Upper lobe of left lung (tissue), 6 donors: ENCODE data around the gene LMCD1. TPM values are rescaled to one million over a fixed set of nuclear protein-coding genes. Genes with fewer than 3 reads are reported as not detected.

Source experiments
- ATAC-seq, 2 donors: fragments of 200-7000 bp; cut with Tn5 transposase; one replicate each; pipeline ENCODE4 v1.9.1; 2022; ENCODE audit warnings: mild to moderate bottlenecking in 2 of 2, moderate library complexity in 2 of 2; ENCODE audit not compliant: low FRiP score in 2 of 2
- DNase-seq, 2 donors: peaks; one replicate each; pipeline ENCODE4 v3.0.0-alpha.2; 2019 to 2020
- H3K27ac ChIP-seq, 4 donors: fragments of 200-600 bp; sonication (generic); one replicate each; pipeline ENCODE4 v1.5.1; 2016 to 2019
- H3K27me3 ChIP-seq, 4 donors: fragments of 200-600 bp; sonication (generic); one replicate each; pipeline ENCODE4 v1.5.1; 2017 to 2019
- H3K36me3 ChIP-seq, 4 donors: fragments of 200-600 bp; sonication (generic); one replicate each; pipeline ENCODE4 v1.5.1; 2016 to 2019
- H3K4me1 ChIP-seq, 4 donors: fragments of 200-600 bp; sonication (generic); one replicate each; pipeline ENCODE4 v1.5.1; 2018 to 2019
- H3K4me3 ChIP-seq, 4 donors: fragments of 200-600 bp; sonication (generic); one replicate each; pipeline ENCODE4 v1.5.1; 2017 to 2019; ENCODE audit warnings: mild to moderate bottlenecking in 2 of 4, moderate library complexity in 1 of 4
- H3K9me3 ChIP-seq, 4 donors: fragments of 200-600 bp; sonication (generic); one replicate each; pipeline ENCODE4 v1.5.1; 2018 to 2019
- EP300 ChIP-seq, 4 donors: sonication (generic); formaldehyde crosslinking; IDR thresholded peaks; one replicate each; pipeline ENCODE4 v1.5.1; 2017; ENCODE audit warnings: antibody characterized with exemption in 4 of 4, control low read depth in 2 of 4
- POLR2A ChIP-seq, 4 donors: fragments of 450-650 bp; IDR thresholded peaks; one replicate each; pipeline ENCODE4 v1.5.1; 2016 to 2017; ENCODE audit warnings: antibody characterized with exemption in 4 of 4, mild to moderate bottlenecking in 2 of 4
- POLR2AphosphoS5 ChIP-seq, 2 donors: sonication (generic); formaldehyde crosslinking; IDR thresholded peaks; one replicate each; pipeline ENCODE4 v1.5.1; 2017; ENCODE audit warnings: antibody characterized with exemption in 2 of 2
- WGBS, 2 donors: methylation state at CpG; one replicate each; pipeline ENCODE4 v1.1.5; 2017 to 2018; 5-methylcytosine and 5-hydroxymethylcytosine counted together
- total RNA-seq, 6 donors: library from RNA; depleted of rRNA in 4 of 6; stranded (reverse); fragments of >200 nt in 4 of 6; gene quantifications; one replicate each; pipeline versions ENCODE4 v1.1.0 to v1.2.1, GENCODE V29; 2016 to 2021
- TF ChIP-seq, protein P1 (sequence below), 6 experiments: fragments of 450-650 bp in 4 of 6; fragments of 200-600 bp in 2 of 6; sonication (generic) in 2 of 6; IDR thresholded peaks; one replicate each; pipeline ENCODE4 v1.5.1; 2016 to 2019; ENCODE audit warnings: antibody characterized with exemption in 6 of 6
- donor health status: DM: no; HTN: no; CAD: no; lungs with moderate emphysema.
- donor health status: DM: no; HTN: yes; CAD: no; lungs with severe emphysema.

LMCD1 gene
- total RNA-seq, 6 donors from 2014 or later, result 47.4 to 269 (median 118) TPM

DNA sequence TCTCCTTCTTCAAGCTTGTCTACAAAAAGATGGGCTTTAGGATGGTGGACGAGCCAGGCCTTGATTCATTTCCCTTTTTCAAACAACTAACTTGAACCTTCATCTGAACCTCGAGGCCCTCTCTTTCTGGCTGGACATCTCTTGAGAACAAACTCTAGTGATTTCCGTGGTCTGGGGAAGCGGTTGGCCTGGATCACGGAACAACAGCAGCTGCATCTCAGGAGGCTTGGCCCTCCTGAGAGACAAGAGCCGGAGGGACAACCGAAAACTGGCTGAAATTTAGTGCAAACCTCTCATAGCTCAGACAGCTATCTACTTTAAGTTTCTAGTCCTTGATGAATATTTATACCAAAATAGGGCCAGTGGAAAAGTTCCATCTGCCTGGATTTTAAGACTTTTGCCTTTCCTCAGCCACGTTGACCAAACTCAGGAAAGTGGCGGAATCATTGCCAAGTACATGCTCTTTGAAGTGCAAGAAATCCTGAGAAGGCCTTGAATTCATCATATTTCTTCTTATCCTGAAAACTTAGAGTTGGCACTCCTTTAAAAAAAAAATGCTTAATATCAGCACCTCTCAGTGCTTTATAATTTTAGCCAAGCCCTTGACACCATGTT lies 14.5 kb downstream of the LMCD1 start:
- TF ChIP-seq POLR2AphosphoS5 (IDR thresholded peaks at IDR 0.05) (no peak), EP300 (IDR thresholded peaks at IDR 0.05) (no peak), POLR2A (IDR thresholded peaks at IDR 0.05) (no peak)
- WGBS, 2 donors, result 53 to 59% methylated on average over 9 of the region's 9 CpGs
- no peak for ATAC-seq
- no peak for DNase-seq
- Histone ChIP-seq H3K9me3 (no peaks in the 10 kb centered on the region), H3K4me1 (peaks cover 32 to 47% (median 39%) of the 10 kb centered on the region in 4 donors), H3K27ac (peak overlapping the region; percentile 16 to 73 (median 38)), H3K27me3 (no peaks in the 10 kb centered on the region), H3K36me3 (peaks cover 0 to 29% (median 0%) of the 10 kb centered on the region in 4 donors), H3K4me3 (no peak overlapping the region)

DNA sequence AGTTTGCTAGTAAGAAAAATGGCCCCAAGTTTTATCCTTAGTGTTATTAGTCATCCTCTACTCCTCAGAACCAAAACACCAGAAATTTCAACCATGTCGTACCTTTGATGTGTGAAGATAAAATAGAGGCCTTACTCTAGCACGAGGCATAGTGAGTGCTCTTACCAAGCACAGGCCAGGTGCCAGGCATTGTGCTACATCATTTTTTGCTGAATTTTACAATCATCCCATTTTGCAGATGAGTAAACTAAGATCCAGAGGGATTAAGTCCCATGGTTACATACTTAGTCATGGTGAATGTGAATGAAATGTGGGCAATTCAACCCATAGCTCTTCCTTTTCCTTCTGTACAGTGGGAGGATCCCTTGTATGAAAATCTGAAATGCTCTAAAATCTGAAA lies 15.2 kb downstream of the LMCD1 start:
- peak overlapping the region in 1 of 4 donors; percentile 73 for H3K27ac ChIP-seq
- DNase-seq (no peak), ATAC-seq (no peak)
- no peaks in the 10 kb centered on the region for H3K27me3 ChIP-seq
- peaks cover 0 to 28% (median 0%) of the 10 kb centered on the region in 4 donors for H3K36me3 ChIP-seq
- H3K9me3 ChIP-seq, result no peaks in the 10 kb centered on the region
- H3K4me1 ChIP-seq, result peaks cover 32 to 50% (median 41%) of the 10 kb centered on the region in 4 donors
- TF ChIP-seq POLR2AphosphoS5 (IDR thresholded peaks at IDR 0.05) (no peak), POLR2A (IDR thresholded peaks at IDR 0.05) (no peak)
- H3K4me3 ChIP-seq, result no peak overlapping the region
- 74 to 83% methylated on average over 2 of the region's 2 CpGs for WGBS, 2 donors

DNA sequence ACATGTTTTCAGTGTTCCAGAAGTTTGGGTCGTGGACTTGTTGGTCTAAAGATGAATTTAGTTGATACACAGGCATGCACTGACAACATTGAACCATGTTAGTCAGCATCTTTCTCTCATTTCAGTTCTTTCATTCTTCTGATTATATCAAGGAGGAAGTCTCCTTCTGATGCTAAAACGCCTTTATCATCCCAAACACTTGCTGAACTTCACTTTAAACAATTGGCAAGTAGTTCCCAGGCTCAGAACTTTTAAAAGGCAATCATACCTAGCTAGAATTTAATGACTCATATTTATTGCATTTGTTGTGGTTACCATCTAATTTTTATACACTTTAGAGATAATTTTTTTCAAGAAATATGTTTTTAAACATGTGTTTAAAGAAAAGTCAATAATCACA lies 15.9 kb downstream of the LMCD1 start:
- no peaks in the 10 kb centered on the region for H3K9me3 ChIP-seq
- H3K27ac ChIP-seq, result peak overlapping the region in 2 of 4 donors; percentile 42 to 73
- H3K36me3 ChIP-seq, result peaks cover 0 to 21% (median 0%) of the 10 kb centered on the region in 4 donors
- peaks cover 28 to 48% (median 43%) of the 10 kb centered on the region in 4 donors for H3K4me1 ChIP-seq
- ATAC-seq (no peak), DNase-seq (no peak)
- no peaks in the 10 kb centered on the region for H3K27me3 ChIP-seq
- TF ChIP-seq, protein P1, sequence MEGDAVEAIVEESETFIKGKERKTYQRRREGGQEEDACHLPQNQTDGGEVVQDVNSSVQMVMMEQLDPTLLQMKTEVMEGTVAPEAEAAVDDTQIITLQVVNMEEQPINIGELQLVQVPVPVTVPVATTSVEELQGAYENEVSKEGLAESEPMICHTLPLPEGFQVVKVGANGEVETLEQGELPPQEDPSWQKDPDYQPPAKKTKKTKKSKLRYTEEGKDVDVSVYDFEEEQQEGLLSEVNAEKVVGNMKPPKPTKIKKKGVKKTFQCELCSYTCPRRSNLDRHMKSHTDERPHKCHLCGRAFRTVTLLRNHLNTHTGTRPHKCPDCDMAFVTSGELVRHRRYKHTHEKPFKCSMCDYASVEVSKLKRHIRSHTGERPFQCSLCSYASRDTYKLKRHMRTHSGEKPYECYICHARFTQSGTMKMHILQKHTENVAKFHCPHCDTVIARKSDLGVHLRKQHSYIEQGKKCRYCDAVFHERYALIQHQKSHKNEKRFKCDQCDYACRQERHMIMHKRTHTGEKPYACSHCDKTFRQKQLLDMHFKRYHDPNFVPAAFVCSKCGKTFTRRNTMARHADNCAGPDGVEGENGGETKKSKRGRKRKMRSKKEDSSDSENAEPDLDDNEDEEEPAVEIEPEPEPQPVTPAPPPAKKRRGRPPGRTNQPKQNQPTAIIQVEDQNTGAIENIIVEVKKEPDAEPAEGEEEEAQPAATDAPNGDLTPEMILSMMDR (IDR thresholded peaks at IDR 0.05), result no peak
- TF ChIP-seq POLR2A (IDR thresholded peaks at IDR 0.05) (no peak), POLR2AphosphoS5 (IDR thresholded peaks at IDR 0.05) (no peak), EP300 (IDR thresholded peaks at IDR 0.05) (no peak)
- H3K4me3 ChIP-seq, result no peak overlapping the region
- WGBS, 2 donors, result 43 to 52% methylated on average over 2 of the region's 2 CpGs

DNA sequence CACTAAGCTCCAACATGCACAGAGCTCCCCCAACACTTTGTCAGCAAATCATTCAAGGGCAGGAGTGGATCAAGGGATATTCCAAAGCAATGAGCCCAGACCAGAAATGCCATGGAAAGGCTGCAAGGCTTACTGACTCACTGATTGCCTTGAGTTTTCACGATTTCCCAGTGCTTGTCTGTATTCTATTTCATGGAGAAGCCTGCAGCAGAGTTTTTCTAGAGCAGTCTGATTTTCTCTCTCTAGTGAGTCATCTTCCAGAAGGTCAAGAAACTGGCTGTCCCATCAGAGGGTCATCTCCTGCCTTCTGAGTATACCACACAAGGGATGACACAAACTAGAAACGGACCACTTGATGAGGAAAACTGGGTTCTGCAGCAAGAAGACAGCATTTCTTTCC lies 16.5 kb downstream of the LMCD1 start:
- peak overlapping the region; percentile 22 to 73 (median 38) for H3K27ac ChIP-seq
- TF ChIP-seq, protein P1 (IDR thresholded peaks at IDR 0.05), result no peak
- TF ChIP-seq EP300 (IDR thresholded peaks at IDR 0.05), result no peak
- no peak for TF ChIP-seq POLR2AphosphoS5 (IDR thresholded peaks at IDR 0.05)
- TF ChIP-seq POLR2A (IDR thresholded peaks at IDR 0.05), result no peak
- DNase-seq (no peak), ATAC-seq (no peak)
- no peaks in the 10 kb centered on the region for H3K9me3 ChIP-seq
- peaks cover 0 to 14% (median 0%) of the 10 kb centered on the region in 4 donors for H3K36me3 ChIP-seq
- H3K27me3 ChIP-seq, result no peaks in the 10 kb centered on the region
- H3K4me3 ChIP-seq, result no peak overlapping the region
- 85 to 92% methylated on average over 2 of the region's 2 CpGs for WGBS, 2 donors
- H3K4me1 ChIP-seq, result peaks cover 24 to 49% (median 44%) of the 10 kb centered on the region in 4 donors

DNA sequence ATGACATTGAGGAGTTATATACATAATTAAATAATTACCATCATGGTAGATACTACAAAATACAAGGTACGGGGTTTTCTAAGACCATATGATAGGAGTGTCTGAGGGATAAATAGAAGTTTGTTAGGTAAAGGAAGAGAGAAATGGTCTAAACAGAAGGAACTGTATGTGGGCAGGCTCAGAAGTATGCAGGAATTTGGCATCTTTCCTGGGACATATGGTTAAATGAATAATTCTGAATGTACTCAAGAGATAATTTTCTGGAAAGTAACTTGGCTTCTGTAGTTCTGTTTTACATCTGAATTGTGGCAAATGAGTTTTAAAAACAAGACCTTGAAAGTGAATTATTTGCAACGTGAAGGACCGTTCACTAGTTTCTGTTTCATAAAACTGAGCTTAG lies 17.5 kb downstream of the LMCD1 start:
- no peak for ATAC-seq
- Histone ChIP-seq H3K9me3 (no peaks in the 10 kb centered on the region), H3K27me3 (no peaks in the 10 kb centered on the region), H3K27ac (peak overlapping the region in 3 of 4 donors; percentile 2 to 73 (median 42)), H3K36me3 (peaks cover 0 to 4% (median 0%) of the 10 kb centered on the region in 4 donors), H3K4me1 (peaks cover 34 to 57% (median 48%) of the 10 kb centered on the region in 4 donors), H3K4me3 (no peak overlapping the region)
- no peak for TF ChIP-seq POLR2AphosphoS5 (IDR thresholded peaks at IDR 0.05)
- no peak for TF ChIP-seq EP300 (IDR thresholded peaks at IDR 0.05)
- WGBS, 2 donors, result 53 to 66% methylated on average over 3 of the region's 3 CpGs
- DNase-seq, result no peak

DNA sequence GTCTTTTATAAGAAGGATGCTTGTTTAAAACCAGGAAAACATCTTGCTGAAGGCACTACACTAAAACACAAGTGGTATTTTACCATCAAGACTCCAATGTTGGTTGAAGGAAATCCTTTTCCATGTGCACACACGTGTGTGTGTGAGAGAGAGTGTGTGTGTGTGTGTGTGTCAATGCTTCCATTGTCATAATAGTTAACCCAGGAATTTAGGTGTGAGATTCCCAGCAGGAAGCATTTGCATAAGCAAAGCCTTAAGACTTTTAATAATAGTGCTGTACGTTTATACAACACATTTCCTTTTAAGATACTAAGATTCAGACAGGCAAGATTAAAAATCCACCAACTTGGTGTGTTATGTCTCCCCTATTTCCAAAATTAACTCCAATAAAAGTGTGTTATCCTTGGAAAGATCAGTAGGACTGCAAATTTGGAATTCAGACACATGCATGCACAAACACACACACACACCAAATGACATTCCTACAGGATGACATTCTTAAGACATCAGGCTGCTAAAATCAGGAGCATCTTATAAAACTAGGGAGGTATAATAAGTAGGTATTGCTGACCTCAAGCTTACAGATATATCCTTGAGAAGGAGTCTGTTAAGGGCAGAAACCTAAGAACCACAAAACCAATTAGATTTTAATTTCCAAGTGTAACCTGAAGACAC lies 18.3 kb downstream of the LMCD1 start:
- no peak for DNase-seq
- no peak for ATAC-seq

More for the DNA sequence above, 18.3 kb downstream of the LMCD1 start:
- no peak overlapping the region for H3K4me3 ChIP-seq
- peak overlapping the region in 3 of 4 donors; percentile 36 to 78 (median 62) for H3K27ac ChIP-seq
- peaks cover 40 to 55% (median 53%) of the 10 kb centered on the region in 4 donors for H3K4me1 ChIP-seq
- H3K36me3 ChIP-seq, result peaks cover 0 to 3% (median 0%) of the 10 kb centered on the region in 4 donors
- H3K9me3 ChIP-seq, result no peaks in the 10 kb centered on the region
- no peak for TF ChIP-seq POLR2A (IDR thresholded peaks at IDR 0.05)
- TF ChIP-seq EP300 (IDR thresholded peaks at IDR 0.05), result peak in 2 of 4 donors; percentile 46 to 50
- TF ChIP-seq POLR2AphosphoS5 (IDR thresholded peaks at IDR 0.05), result peak; percentile 48 to 72
- WGBS, 2 donors, result 28 to 55% methylated on average over 2 of the region's 2 CpGs
- H3K27me3 ChIP-seq, result no peaks in the 10 kb centered on the region
